Retinal pigment epithelial cell (primary cell): ENCODE results near the gene MME.

Experiments
- DNase-seq: peaks from one replicate; pipeline ENCODE4 v3.0.0-alpha.2; 2010; ENCODE audit warnings: low read depth
- H3K4me3 ChIP-seq: 2 replicates; pipeline ENCODE4 v1.5.1; 2011; ENCODE audit warnings: mild to moderate bottlenecking, low read length, control low read depth, moderate library complexity
- CTCF ChIP-seq: conservative IDR thresholded peaks from 2 replicates; pipeline ENCODE4 v1.5.1; 2011; ENCODE audit warnings: low read depth, low read length, control low read depth, inconsistent platforms

MME gene

GRCh38 chr3:155080692-155081091, 573 bp downstream of the MME start:
- peak overlapping the region; percentile 76 for H3K4me3 ChIP-seq
- DNase-seq, result no peak
- no peak for TF ChIP-seq CTCF

GRCh38 chr3:155083313-155083905, 3.3 kb downstream of the MME start:
- H3K4me3 ChIP-seq, result no peak overlapping the region
- no peak for TF ChIP-seq CTCF
- DNase-seq, result no peak

GRCh38 chr3:155084567-155084966, 4.4 kb downstream of the MME start:
- no peak overlapping the region for H3K4me3 ChIP-seq
- TF ChIP-seq CTCF, result no peak
- DNase-seq, result no peak

- no peak for TF ChIP-seq CTCF
- no peak for DNase-seq
- H3K4me3 ChIP-seq, result no peak overlapping the region
Observed at GRCh38 chr3:155086051-155086450, 5.9 kb downstream of the MME start.

GRCh38 chr3:155088706-155089345, 8.7 kb downstream of the MME start:
- TF ChIP-seq CTCF, result no peak
- no peak for DNase-seq
- no peak overlapping the region for H3K4me3 ChIP-seq

GRCh38 chr3:155089495-155089894, 9.4 kb downstream of the MME start:
- TF ChIP-seq CTCF, result no peak
- DNase-seq, result no peak
- no peak overlapping the region for H3K4me3 ChIP-seq

GRCh38 chr3:155093261-155093660, 13.1 kb downstream of the MME start:
- TF ChIP-seq CTCF, result no peak
- no peak for DNase-seq
- H3K4me3 ChIP-seq, result no peak overlapping the region
